K562 (cell line): ENCODE data around the gene LCN1.
"Not testable (repeated sequence)": the region's sequence is repeated elsewhere in the genome, so short reads cannot be mapped to it uniquely, and the experiment has no call there.

Experiments
- CEBPG ChIP-seq, 3 experiments: fragments of 200-800 bp in 1 of 3; sonication (Bioruptor generic) in 1 of 3; sonication (generic) in 1 of 3; formaldehyde crosslinking in 1 of 3; IDR thresholded peaks in 2 of 3; conservative IDR thresholded peaks in 1 of 3; 2 replicates each; pipeline versions ENCODE4 v1.6.1 to v1.8.0; 2016 to 2022; ENCODE audit warnings: missing compliant biosample characterization in 2 of 3, missing genetic modification characterization in 2 of 3, mild to moderate bottlenecking in 1 of 3, missing genetic modification reagents in 1 of 3
- IRF2 ChIP-seq: sonication (generic); formaldehyde crosslinking; IDR thresholded peaks from 2 replicates; pipeline ENCODE4 v1.8.1; 2022; ENCODE audit warnings: mild to moderate bottlenecking, missing genetic modification reagents
- SIN3A ChIP-seq, 2 experiments: fragments of 150-350 bp in 1 of 2; IDR thresholded peaks; 2 replicates each; pipeline ENCODE4 v1.6.1; 2011 to 2016; ENCODE audit warnings: borderline replicate concordance in 2 of 2, low read depth in 2 of 2, low read length in 2 of 2, mild to moderate bottlenecking in 2 of 2, moderate library complexity in 2 of 2; ENCODE audit not compliant: control insufficient read depth in 1 of 2
- TAF1 ChIP-seq: IDR thresholded peaks from 2 replicates; pipeline ENCODE4 v1.6.1; 2011; ENCODE audit warnings: mild to moderate bottlenecking, low read length, moderate library complexity; ENCODE audit not compliant: insufficient read depth, control insufficient read depth, severe bottlenecking; ENCODE audit errors: extremely low read depth
- YBX1 ChIP-seq: fragments of 450-650 bp; IDR thresholded peaks from 2 replicates; pipeline ENCODE4 v1.7.1; 2016; ENCODE audit warnings: mild to moderate bottlenecking

DNA sequence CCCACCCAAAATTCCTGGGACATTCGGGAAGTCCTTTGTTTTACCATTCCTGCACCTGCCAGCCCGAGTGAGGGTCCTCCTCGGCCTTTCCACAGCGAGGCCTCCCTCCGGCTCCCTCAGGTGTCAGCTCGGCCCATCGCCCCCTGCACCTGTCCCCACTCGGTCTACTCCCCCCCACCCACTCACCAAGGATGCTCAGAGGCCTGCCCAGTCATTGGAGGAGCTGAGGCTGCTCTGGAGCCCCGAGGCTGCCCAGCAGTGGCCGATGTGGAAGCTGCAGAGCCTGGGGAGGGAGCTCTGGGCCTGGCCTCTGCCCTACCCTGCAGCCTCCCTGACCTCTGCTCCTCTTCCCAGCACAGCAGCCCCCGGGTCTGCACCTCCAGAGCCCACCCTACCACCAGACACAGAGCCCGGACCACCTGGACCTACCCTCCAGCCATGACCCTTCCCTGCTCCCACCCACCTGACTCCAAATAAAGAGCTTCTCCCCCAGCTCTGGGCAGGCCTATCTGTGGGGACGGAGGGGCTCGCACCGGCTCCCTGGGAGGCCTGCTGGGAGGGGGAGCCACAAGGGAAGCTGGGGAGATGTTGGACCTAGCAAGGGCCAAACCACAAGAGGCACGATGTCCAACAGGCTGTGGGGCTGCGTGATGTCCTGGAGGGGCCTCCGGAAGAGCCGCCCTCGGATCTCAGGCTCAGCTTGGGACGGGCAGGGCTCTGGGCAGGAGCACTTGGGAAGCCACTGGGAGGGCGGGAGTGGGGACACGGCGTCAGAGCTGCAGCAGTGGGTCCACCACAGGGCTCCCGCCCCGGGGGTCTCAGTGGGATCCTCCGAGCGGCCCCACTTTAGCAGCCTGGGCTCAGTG lies 28.5 kb downstream of the LCN1 start:
- not testable (repeated sequence) for TF ChIP-seq IRF2 (CRISPR knock-in tag); SIN3A (IDR thresholded peaks at IDR 0.05; ENCODE audit: borderline replicate concordance in 2 of 2, control insufficient read depth in 1 of 2, low read depth in 2 of 2, low read length in 2 of 2); YBX1; TAF1; CEBPG (CRISPR knock-in tag; IDR thresholded peaks at IDR 0.05); CEBPG (tag; conservative IDR thresholded peaks at IDR 0.05 in 1 of 2, IDR thresholded peaks at IDR 0.05 in 1 of 2)
